Ishikawa (cell line): ENCODE results near the gene MYLK.

Experiments used
- EGR1 ChIP-seq: IDR thresholded peaks from 2 replicates; pipeline ENCODE4 v1.6.1; 2012
- RAD21 ChIP-seq: IDR thresholded peaks from 2 replicates; pipeline ENCODE4 v1.6.1; 2012; ENCODE audit warnings: low read depth
- YY1 ChIP-seq: IDR thresholded peaks from 2 replicates; pipeline ENCODE4 v1.6.1; 2012; ENCODE audit warnings: low read depth

DNA sequence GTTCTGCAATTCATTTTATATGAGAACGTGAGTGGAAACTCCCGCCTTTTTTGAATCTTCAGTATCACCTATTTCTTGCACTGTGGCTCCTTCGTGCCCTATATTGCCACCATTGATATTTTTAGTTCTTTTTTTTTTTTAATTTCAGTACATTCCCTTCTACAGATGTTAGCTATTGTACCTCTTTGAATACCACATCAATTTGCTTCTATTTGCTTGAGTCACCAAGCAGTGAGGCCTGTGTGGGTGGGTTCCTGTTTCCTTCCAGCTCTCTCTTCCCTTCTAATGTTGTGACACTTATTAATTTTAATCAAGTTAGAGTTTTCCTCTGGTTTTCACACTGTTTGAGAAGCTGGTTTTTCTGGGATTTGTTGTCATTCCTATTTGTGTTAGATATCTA, 308.0 kb downstream of the MYLK start:
- TF ChIP-seq RAD21 (no peak), EGR1 (no peak), YY1 (no peak)
